HG02798 (cell line): Measurements from ENCODE around the gene SPRN.

Source experiments
- ATAC-seq: cut with Tn5 transposase; IDR thresholded peaks from one replicate; pipeline ENCODE4 v1.9.1; 2021; ENCODE audit warnings: mild to moderate bottlenecking; ENCODE audit not compliant: unreplicated experiment, poor library complexity

The SPRN gene

DNA sequence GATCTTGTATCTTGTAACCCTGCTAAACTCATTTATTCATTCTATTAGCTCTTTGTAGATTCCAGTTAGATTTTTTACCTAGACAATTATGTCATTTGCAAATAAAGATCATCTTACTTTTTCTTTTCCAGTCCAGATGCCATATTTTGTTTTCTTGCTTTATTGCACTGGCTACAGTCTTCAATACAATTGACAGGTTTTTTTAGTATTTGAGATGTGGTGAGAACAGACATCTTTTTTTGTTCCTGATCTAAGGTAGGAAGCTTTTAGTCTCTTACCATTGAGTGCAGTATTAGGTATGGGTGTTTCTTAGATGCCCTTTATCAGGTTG lies 12.1 kb downstream of the SPRN start:
- ATAC-seq = no peak

GRCh38 chr10:133411523-133412380 lies 12.7 kb downstream of the SPRN start:
- ATAC-seq = no peak

DNA sequence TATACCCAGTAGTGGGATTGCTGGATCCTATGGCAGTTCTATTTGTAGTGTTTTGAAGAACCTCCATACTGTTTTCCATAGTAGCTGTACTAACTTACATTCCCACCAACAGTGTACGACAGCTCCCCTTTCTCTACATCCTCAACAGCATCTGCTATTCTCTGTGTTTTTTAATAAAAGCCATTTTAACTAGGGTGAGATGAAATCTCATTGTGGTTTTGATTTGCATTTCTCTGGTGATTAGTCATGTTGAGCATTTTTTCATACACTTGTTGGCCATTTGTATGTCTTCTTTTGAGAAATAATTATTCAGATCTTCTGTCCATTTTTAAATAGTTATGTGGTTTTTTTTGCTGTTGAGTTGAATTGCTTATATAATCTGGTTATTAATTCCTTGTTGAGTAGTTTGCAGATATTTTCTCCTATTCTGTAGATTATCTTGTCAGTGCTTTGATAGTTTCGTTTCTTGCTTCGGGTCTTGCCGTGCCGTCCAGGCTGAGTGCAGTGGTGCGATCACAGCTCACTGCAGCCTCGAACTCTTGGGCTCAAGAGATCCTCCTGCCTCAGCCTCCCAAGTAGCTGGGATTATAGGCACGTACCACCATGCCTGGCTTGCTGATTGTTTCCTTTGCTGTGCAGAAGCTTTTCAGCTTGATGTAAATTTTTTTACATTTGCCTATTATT lies 18.4 kb downstream of the SPRN start:
- peak; percentile 44 for ATAC-seq

DNA sequence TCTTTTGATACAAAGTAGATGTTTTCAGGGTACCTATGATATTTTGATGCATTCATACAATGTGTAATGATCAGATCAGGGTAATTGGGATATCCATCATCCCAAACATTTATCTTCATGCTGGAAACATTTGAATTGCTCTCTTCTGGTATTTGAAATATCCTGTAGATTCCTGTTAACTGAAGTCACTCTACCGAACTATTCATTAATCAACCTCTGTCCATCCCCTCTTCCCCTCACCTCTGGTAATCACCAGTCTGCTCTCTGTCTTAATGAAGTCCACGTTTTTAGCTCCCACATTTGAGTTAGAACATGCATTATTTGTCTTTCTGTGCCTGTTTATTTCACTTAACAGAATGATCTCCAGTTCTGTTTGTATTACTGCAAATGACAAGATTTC lies 19.2 kb downstream of the SPRN start:
- no peak for ATAC-seq

DNA sequence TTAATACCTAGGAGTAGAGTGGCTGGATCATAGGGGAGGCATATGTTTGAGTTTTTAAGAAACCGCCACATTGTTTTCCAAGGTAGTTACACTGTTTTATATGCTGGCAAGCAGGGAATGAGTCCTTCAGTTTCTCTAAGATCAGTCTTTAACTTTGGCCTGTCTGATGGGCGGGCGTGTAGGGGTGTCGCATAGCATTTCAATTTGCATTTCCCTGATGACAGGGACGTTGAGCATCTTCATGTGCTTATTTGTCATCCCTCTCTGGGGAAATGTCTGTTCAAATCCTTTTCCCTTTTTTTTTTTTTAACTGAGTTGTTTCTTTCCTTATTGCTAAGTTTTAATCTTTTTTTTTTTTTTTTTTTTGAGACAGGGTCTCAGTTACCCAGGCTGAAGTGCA lies 20.6 kb downstream of the SPRN start:
- no peak for ATAC-seq

GRCh38 chr10:133403359-133403758 lies 21.1 kb downstream of the SPRN start:
- no peak for ATAC-seq

- ATAC-seq = no peak
Observed at GRCh38 chr10:133401981-133402725, 22.3 kb downstream of the SPRN start.

DNA sequence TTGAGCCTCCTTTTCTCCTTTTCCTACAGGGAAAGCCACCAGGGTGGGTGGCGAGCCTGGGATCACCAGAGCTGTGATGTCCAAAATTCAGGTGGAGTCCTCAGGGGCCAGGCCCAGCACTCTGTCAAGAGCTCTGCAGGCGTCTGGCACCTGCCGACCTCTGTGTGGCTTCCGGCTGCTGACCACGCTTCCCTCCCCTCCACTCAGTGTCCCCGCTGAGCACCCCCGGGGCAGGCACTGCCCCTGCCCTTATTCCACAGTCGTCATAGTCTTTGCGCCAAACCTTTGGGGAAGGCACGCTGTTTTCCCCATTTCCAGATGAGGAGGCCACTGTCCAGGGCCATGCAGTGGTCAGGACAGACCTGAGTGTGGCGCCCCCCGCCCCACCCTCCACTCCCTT lies 22.9 kb downstream of the SPRN start:
- ATAC-seq = peak; percentile 10

DNA sequence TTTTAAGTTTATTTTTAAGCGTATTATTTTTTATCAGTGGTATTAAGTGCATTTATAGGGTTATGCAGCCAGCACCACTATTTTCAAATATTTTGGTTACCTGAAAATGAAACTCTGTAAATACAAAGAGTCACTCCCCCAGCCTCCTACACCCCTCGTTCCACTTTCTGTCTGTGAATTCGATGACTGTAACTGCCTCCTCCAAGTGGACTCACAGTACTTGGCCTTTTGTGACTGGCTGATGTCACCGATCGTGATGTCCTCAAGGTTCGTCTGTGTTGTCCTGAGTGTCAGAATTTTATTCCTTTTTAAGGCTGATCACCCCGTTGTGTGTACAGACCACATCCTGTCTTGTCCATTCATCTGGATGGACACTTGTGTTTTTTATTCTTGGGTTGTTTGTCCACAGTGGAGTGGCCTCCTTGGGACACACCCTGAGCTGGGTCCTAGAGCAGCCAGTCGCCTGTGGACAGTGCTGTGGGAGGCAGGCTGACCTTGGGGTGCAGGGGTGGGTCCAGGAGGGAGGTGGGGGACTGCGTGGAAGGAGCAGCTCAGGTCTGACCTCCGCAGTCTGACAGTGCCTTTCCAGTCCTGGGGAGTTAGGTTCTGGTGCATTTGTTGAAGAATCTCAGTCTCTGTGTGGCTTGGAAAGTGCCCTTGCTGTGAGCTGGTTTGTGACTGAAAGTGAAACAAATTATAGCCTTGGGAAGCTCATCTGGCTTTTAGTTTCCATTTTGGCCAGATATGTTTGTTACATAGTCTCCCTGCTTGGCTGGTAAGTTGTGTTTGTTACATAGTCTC lies 23.6 kb downstream of the SPRN start:
- peak; percentile 83 for ATAC-seq

DNA sequence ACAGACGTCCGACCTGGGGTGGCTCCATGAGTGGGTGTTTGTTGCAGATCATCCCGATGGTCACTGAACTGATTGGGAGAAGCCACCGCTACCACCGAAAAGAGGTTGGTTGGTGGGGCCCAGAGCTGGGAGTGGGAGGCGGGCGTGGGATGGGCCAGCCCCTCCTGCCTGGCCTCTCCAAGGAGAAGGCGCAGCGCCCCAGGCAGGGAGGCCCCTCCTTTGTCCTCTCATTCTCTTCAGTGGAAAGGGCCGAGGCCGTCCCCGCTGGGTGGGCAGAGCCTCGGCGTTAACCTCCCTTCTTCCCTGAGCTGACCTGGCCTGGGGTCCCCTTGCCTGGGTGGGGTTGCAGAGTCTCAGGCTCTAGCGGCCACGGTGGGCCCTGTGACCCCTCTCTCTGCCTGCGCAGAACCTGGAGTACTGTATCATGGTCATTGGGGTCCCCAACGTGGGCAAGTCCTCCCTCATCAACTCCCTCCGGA lies 25.3 kb downstream of the SPRN start:
- ATAC-seq = no peak

- ATAC-seq = no peak
Observed at GRCh38 chr10:133397938-133398337, 26.5 kb downstream of the SPRN start.

DNA sequence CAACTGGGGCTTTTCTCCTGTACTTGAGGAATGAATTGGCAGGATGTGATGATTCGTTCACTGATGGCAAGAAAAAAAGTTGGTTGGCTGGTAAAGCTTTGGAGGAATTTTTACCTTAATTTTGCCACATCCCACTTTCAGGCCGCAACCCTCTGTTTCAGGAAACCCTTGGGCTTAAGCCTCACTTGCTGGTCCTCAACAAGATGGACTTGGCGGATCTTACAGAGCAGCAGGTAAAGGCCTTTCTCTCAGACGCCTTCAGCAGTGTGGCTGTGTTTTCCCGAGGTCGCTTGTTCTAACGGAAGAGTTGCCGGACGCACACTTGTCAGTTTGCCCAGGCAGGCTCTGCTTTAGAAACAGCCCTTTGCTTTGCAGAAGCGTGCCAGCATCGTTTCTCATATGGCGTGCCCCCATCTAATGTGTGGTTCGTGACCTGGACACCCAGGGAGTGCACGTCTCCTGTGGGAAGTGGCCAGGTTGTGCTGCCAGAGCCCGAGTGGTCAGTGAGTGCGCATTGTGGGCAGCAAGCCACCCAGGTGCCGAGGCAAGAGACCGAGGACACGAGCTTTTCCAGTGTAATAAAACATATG lies 28.3 kb downstream of the SPRN start:
- no peak for ATAC-seq

- ATAC-seq = no peak
Observed at GRCh38 chr10:133394801-133395221, 29.6 kb downstream of the SPRN start.

DNA sequence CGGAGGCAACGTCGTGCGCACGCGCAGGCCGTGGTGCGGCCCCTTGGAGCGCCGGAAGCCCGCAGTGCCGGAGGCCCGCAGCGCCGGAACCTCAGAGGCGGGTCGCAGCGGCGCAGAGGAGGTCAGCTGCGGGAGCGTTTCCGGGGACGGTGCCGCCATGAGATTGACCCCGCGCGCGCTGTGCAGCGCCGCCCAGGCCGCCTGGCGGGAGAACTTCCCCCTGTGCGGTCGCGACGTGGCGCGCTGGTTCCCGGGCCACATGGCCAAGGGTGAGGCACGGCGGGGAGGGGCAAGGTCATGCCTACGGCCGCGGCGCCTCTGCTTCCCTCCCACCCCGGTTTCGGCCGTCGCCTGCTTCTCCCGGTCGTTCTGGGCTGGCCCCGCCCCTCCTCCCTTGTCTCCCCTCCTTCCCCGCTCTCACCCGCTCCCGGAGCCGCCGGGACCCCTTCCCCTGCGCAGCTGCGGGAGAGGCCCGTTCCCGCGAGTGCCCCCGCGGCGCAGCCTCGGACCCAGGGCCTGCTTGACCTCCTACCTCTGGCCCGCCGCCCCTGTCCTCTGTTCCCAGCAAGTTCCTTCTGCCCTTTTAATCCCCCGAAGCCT lies 30.3 kb downstream of the SPRN start, which contains the start of gene MTG1:
TSS of gene MTG1 (plus strand) at position 94 of the 600 bp plus-strand sequence. CDS start at position 158, 64 bp downstream.
- ATAC-seq = peak; percentile 84

GRCh38 chr10:133393401-133394063 lies 30.9 kb downstream of the SPRN start:
- no peak for ATAC-seq

- ATAC-seq = no peak
Observed at GRCh38 chr10:133391761-133392518, 32.5 kb downstream of the SPRN start.

DNA sequence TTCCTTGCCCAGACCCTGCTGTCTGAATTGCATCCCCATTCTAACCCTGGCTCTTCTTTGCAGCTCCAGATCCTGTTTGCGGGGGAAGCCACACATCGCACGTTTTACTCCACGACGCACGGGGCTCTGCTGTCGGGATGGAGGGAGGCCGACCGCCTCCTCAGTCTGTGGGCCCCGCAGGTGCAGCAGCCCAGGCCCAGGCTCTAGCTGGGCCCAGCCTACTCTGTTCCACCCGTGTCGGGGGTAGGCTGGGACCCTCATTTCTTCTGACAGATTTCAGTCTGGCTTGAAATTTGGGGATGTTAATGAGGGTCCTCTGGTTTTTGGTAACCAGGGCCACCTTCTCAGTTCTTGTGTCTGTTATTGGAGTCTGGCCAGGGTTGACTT lies 33.2 kb downstream of the SPRN start:
- no peak for ATAC-seq

DNA sequence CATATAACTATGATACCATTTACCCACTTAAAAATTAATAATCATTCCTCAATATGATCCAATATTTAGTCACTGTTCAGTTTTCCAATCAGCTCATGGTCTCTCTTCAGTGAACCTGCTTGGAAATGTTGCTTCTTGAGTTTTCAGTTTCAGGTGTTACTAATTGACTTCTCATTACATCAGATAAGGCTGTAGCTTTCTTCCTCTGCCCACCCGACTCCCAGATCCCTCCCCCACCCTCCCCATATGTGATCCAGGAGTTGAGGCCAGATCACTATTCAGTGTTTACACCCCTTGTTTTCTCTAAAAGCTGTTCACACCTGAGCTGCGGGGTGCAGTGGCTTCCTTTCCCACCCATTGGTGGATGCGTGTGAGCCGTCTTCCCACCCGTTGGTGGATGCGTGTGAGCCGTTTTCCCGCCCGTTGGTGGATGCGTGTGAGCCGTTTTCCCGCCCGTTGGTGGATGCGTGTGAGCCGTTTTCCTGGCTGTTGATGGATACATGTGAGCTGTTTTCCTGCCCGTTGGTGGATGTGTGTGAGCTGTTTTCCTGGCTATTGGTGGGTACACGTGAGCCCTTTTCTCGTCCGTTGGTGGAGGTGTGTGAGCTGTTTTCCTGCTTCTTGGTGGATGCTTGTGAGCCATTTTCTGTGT lies 33.7 kb downstream of the SPRN start:
- ATAC-seq = no peak
